ENCODE results near the gene NOX3. TPM values are rescaled to one million over a fixed set of nuclear protein-coding genes. Genes with fewer than 3 reads are reported as not detected.

Gene NOX3
- total and polyA plus RNA-seq, 2 of the 8 experiments (the other 6 are each of a cell fraction or from before 2014, with no cell fraction given): not detected

GRCh38 chr6:155473741-155474140 lies 18.1 kb upstream of the NOX3 start (continued):
- TF ChIP-seq FOSL1 (IDR thresholded peaks at IDR 0.05; ENCODE audit: insufficient read depth, low read depth, low read length): no peak
- TF ChIP-seq CHD7 (IDR thresholded peaks at IDR 0.05; ENCODE audit: insufficient replicate concordance, low read length): no peak
- no peak for TF ChIP-seq NRF1 (IDR thresholded peaks at IDR 0.05; ENCODE audit: low read depth, low read length)
- TF ChIP-seq CHD1 (IDR thresholded peaks at IDR 0.05; ENCODE audit: low read depth, low read length): no peak
